Choroid plexus epithelial cell (primary cell): ENCODE data around the gene SCN10A.

Source experiments
- DNase-seq: peaks from one replicate; pipeline ENCODE4 v3.0.0-alpha.2; 2010; ENCODE audit warnings: low read depth
- H3K4me3 ChIP-seq: 2 replicates; pipeline ENCODE4 v1.5.1; 2011; ENCODE audit warnings: low read depth, mild to moderate bottlenecking, control low read depth, low read length, moderate library complexity
- CTCF ChIP-seq: conservative IDR thresholded peaks from 2 replicates; pipeline ENCODE4 v1.5.1; 2011; ENCODE audit warnings: low read depth, mild to moderate bottlenecking, control low read depth, inconsistent platforms, low read length, moderate library complexity

The SCN10A gene

GRCh38 chr3:38824349-38824748 is 8.3 kb upstream of the SCN10A start:
- TF ChIP-seq CTCF = no peak
- H3K4me3 ChIP-seq = no peak overlapping the region
- no peak for DNase-seq

DNA sequence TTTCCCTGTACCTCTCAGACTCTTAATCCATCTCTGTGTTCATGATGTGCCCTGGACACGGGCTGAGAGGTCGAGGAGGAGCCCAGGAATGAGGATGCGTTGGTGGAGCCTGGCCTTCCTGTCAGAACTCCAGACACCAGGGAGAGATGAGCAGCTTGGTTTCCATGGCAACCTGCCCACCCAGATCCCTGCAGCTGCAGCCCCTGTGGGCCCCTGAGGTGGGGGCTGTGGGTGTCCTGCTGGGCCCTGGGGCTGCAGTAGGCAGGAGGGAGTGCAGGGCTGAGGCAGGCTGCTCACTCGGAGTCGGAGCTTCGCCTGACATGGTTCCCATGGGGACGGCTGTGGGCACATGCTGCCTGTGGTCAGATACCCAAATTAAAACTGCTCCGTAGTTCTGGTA is 7.7 kb upstream of the SCN10A start:
- H3K4me3 ChIP-seq = no peak overlapping the region
- no peak for TF ChIP-seq CTCF
- no peak for DNase-seq

DNA sequence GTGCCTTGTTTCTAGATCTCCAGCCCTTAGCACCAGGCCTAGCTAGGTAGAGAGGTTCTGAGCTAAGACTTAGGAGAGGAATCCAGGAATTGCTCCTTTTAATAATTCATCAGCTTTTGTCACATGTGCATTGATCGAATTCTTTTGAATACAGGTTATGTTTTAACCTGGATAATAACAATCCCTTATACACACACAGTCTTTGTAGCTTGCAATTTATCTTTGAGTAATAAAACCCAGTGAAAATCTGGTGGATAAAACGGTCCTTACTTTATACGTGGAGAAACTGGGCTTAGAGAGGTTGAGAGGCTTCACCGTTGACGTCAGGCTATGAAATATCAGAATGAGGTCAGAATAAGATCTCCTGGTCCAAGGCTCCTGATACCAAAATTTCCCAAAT is 7.2 kb upstream of the SCN10A start:
- no peak for DNase-seq
- TF ChIP-seq CTCF = no peak

GRCh38 chr3:38811822-38812221 is 4.2 kb downstream of the SCN10A start:
- TF ChIP-seq CTCF = no peak
- H3K4me3 ChIP-seq = no peak overlapping the region
- no peak for DNase-seq

More for the DNA sequence above, 7.2 kb upstream of the SCN10A start:
- no peak overlapping the region for H3K4me3 ChIP-seq

- peak; percentile 86 for DNase-seq
- no peak for TF ChIP-seq CTCF
Measured at GRCh38 chr3:38805765-38806386, 10.1 kb downstream of the SCN10A start.

DNA sequence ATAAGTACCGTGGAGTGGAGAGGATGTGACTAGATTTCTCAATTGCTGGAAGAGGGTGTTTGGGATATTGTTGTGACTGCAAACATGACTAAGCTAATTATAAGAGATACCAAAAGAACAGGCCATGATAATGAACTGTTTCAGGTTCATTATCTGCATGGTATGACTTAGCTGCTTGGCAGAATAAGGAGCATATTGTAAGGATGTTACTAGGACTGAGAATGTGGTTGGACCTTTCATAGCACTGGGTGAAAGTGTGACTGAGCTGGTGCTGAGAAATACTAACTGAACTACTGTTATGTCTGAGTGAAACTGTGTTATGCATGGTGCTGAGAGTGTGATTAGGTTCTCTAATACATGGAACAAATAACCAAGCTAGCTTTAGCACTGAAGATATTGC is 11.0 kb downstream of the SCN10A start:
- no peak for DNase-seq
- TF ChIP-seq CTCF = no peak
- no peak overlapping the region for H3K4me3 ChIP-seq

More at GRCh38 chr3:38805765-38806386, 10.1 kb downstream of the SCN10A start:
- H3K4me3 ChIP-seq = no peak overlapping the region

DNA sequence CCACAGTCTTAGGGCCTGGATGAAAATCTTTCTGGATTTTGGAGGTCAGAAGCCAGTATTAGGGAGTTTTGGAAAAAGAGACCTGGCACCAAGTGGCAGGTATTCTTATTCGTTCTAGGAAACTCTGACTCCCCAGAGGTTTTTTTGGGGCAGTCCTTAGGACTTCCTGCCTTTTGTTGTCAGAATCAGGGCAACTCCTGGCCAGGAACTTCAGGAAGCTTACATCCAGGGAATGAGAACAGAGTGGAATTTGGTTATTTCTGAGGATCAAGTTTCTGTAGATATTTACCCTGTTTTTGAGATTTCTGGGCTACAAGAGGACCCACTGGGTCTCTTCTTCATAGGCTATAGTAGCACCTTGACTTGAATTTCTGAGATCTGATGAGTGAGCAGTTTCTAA is 15.5 kb downstream of the SCN10A start:
- TF ChIP-seq CTCF = no peak
- no peak overlapping the region for H3K4me3 ChIP-seq
- no peak for DNase-seq
